PC-3 (cell line): ENCODE measurements around the gene SUPT7L. TPM values are rescaled to one million over a fixed set of nuclear protein-coding genes. Genes with fewer than 3 reads are reported as not detected.

Experiments used
- ATAC-seq: fragments of 200-7000 bp; cut with Tn5 transposase; 2 replicates; pipeline ENCODE4 v1.9.1; 2020; ENCODE audit warnings: mild to moderate bottlenecking, moderate library complexity
- BruUV-seq: library from RNA; stranded (reverse); fragments of 400-500 nt; replicated peaks from 2 replicates; lab custom pipeline; 2021; lab: Mats Ljungman, UMichigan
- CTCF ChIA-PET: fragments of 300-600 bp; sonication (Branson Sonifier 250); formaldehyde crosslinking; loops from one replicate; lab custom pipeline; 2022; ENCODE audit warnings: antibody characterized with exemption; lab: Charles Lee
- POLR2A ChIA-PET: fragments of 300-600 bp; sonication (Branson Sonifier 250); formaldehyde crosslinking; loops from one replicate; lab custom pipeline; 2022; ENCODE audit warnings: antibody characterized with exemption; ENCODE audit not compliant: unreplicated experiment; lab: Charles Lee
- DNase-seq: peaks from one replicate; pipeline ENCODE4 v3.0.0-alpha.2; 2015
- H2AFZ ChIP-seq: fragments of 300-600 bp; sonication (generic); 2 replicates; pipeline ENCODE4 v1.6.0; 2016; ENCODE audit warnings: antibody characterized with exemption, low read length
- H3F3A ChIP-seq: fragments of 300-600 bp; sonication (generic); one replicate; pipeline ENCODE4 v1.6.0; 2017; ENCODE audit warnings: antibody characterized with exemption, low read length, control low read depth, mild to moderate bottlenecking; ENCODE audit not compliant: unreplicated experiment
- H3K27ac ChIP-seq: fragments of 300-600 bp; sonication (generic); 2 replicates; pipeline ENCODE4 v1.5.1; 2016; ENCODE audit warnings: mild to moderate bottlenecking, low read length
- H3K27me3 ChIP-seq: fragments of 300-600 bp; sonication (generic); 2 replicates; pipeline ENCODE4 v1.6.1; 2016; ENCODE audit warnings: low read length, mixed read lengths
- H3K36me3 ChIP-seq: fragments of 300-600 bp; sonication (generic); 2 replicates; pipeline ENCODE4 v1.6.1; 2016; ENCODE audit warnings: low read depth, mixed run types, low read length, mixed read lengths
- H3K4me1 ChIP-seq: fragments of 300-600 bp; sonication (generic); 2 replicates; pipeline ENCODE4 v1.5.1; 2016; ENCODE audit warnings: low read length; ENCODE audit not compliant: insufficient read depth
- H3K4me2 ChIP-seq: fragments of 300-600 bp; sonication (generic); 2 replicates; pipeline ENCODE4 v1.6.0; 2016; ENCODE audit warnings: low read length
- H3K4me3 ChIP-seq: fragments of 300-600 bp; sonication (generic); 2 replicates; pipeline ENCODE4 v1.5.1; 2016; ENCODE audit warnings: mild to moderate bottlenecking, low read length, mixed read lengths
- H3K79me2 ChIP-seq: fragments of 300-600 bp; sonication (generic); 2 replicates; pipeline ENCODE4 v1.6.1; 2017; ENCODE audit warnings: low read length, mixed read lengths
- H3K9ac ChIP-seq: fragments of 300-600 bp; sonication (generic); 2 replicates; pipeline ENCODE4 v1.6.0; 2016; ENCODE audit warnings: mild to moderate bottlenecking, low read length
- H3K9me2 ChIP-seq: fragments of 300-600 bp; sonication (generic); replicated peaks from 2 replicates; pipeline ENCODE4 v1.6.1; 2016; ENCODE audit warnings: mixed run types, low read length, mixed read lengths
- H3K9me3 ChIP-seq: fragments of 300-600 bp; sonication (generic); 2 replicates; pipeline ENCODE4 v1.6.1; 2016; ENCODE audit warnings: low read length, mixed read lengths
- H4K20me1 ChIP-seq: fragments of 300-600 bp; sonication (generic); 2 replicates; pipeline ENCODE4 v1.6.1; 2016; ENCODE audit warnings: low read length, mixed read lengths
- EZH2 ChIP-seq: fragments of 300-600 bp; sonication (generic); IDR thresholded peaks from one replicate; pipeline ENCODE4 v1.6.1; 2017; ENCODE audit warnings: antibody characterized with exemption, mild to moderate bottlenecking, low read length; ENCODE audit not compliant: unreplicated experiment
- EZH2phosphoT487 ChIP-seq: fragments of 300-600 bp; sonication (generic); IDR thresholded peaks from 2 replicates; pipeline ENCODE4 v1.6.1; 2018; ENCODE audit warnings: mild to moderate bottlenecking, antibody characterized with exemption, low read length, borderline replicate concordance
- intact Hi-C: fragments of 100-400 bp; cut with micrococcal nuclease; formaldehyde crosslinking; loops from 2 replicates; pipeline ENCODE4 v1.9.0; 2023
- total RNA-seq: library from RNA; depleted of rRNA; stranded (reverse); fragments of >200 nt; gene quantifications from 2 replicates; pipeline ENCODE4 v1.2.3, GENCODE V29; 2014
- TF ChIP-seq, protein P1 (sequence below): fragments of 300-600 bp; sonication (generic); conservative IDR thresholded peaks from 2 replicates; pipeline ENCODE4 v1.5.1; 2017; ENCODE audit warnings: antibody characterized with exemption, low read depth, mild to moderate bottlenecking, low read length

Gene SUPT7L
- total RNA-seq, 1 experiment from 2014 or later = 23.4 TPM

DNA sequence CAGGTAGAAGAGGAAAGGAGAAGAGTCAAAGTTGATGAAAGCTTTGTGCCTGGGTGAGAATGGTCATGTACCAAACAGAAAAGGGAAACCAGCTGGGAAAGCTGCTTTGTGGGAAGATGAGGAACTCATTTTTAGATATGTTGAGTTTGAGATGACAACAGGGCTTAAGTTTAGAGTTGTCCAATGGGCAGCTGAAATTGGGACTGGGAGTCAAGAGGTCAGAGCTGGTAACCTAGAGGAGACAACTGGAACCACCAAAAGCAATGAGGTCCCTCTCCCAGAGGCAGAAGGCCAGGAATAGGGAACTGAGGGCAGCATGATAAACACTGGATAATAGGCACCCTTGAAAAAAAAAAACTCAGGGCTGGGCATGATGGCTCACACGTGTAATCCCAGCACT is 49.1 kb upstream of the SUPT7L start:
- DNase-seq (no peak), ATAC-seq (no peak)
- H4K20me1 ChIP-seq = no peaks in the 10 kb centered on the region
- H3K9me3 ChIP-seq = no peaks in the 10 kb centered on the region
- TF ChIP-seq, protein P1, sequence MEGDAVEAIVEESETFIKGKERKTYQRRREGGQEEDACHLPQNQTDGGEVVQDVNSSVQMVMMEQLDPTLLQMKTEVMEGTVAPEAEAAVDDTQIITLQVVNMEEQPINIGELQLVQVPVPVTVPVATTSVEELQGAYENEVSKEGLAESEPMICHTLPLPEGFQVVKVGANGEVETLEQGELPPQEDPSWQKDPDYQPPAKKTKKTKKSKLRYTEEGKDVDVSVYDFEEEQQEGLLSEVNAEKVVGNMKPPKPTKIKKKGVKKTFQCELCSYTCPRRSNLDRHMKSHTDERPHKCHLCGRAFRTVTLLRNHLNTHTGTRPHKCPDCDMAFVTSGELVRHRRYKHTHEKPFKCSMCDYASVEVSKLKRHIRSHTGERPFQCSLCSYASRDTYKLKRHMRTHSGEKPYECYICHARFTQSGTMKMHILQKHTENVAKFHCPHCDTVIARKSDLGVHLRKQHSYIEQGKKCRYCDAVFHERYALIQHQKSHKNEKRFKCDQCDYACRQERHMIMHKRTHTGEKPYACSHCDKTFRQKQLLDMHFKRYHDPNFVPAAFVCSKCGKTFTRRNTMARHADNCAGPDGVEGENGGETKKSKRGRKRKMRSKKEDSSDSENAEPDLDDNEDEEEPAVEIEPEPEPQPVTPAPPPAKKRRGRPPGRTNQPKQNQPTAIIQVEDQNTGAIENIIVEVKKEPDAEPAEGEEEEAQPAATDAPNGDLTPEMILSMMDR = no peak
- TF ChIP-seq EZH2phosphoT487 = no peak
- no peak for TF ChIP-seq EZH2
- intact Hi-C loops = no loop called here
- H3K36me3 ChIP-seq = no peaks in the 10 kb centered on the region
- no peak overlapping the region for H2AFZ ChIP-seq
- ChIA-PET CTCF (interaction anchor here (1.1 kb wide), 1 partner anchor 9 kb away, joined by 4 read pairs; no protein-coding TSS in a partner anchor), POLR2A (interaction anchor here (0.6 to 0.7 kb wide), 2 partner anchors 341 to 521 kb away, joined by 3 to 5 read pairs; no protein-coding TSS in a partner anchor)
- H3K27ac ChIP-seq = no peak overlapping the region
- no TSS peak for BruUV-seq
- no peaks in the 10 kb centered on the region for H3K79me2 ChIP-seq
- H3K4me1 ChIP-seq = peaks cover 14% of the 10 kb centered on the region; the same call in 1 of the 2 replicates
- H3F3A ChIP-seq = no peaks in the 10 kb centered on the region
- no peak overlapping the region for H3K9ac ChIP-seq
- H3K27me3 ChIP-seq = no peaks in the 10 kb centered on the region
- H3K4me2 ChIP-seq = no peak overlapping the region
- H3K9me2 ChIP-seq = no peaks in the 10 kb centered on the region
- no peak overlapping the region for H3K4me3 ChIP-seq

DNA sequence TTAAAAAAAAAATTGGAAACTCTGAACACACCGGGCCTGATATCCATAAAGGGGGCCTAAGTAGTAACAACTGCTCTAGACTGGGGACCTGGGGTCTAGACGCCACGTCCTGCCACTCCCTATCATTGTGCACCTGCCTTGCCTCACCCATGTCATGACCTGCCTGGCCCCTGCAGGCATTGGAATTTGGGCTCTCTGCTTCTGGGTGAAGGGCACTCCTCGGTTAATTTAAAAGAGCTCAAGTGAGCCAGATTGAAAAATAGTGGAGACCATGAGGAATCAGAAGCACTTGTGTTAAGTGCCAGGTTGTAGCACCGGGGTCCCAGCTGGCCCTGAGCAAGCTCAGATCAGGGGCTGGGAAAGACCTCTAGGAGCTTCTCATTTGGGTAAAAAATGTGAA is 48.4 kb upstream of the SUPT7L start:
- H3K79me2 ChIP-seq = no peaks in the 10 kb centered on the region
- H3K9ac ChIP-seq = no peak overlapping the region
- H3K4me3 ChIP-seq = no peak overlapping the region
- H3K27me3 ChIP-seq = no peaks in the 10 kb centered on the region
- intact Hi-C loops = no loop called here
- TF ChIP-seq EZH2phosphoT487 (no peak), EZH2 (no peak)
- TF ChIP-seq, protein P1 = no peak
- H4K20me1 ChIP-seq = no peaks in the 10 kb centered on the region
- no peak overlapping the region for H2AFZ ChIP-seq
- H3K36me3 ChIP-seq = no peaks in the 10 kb centered on the region
- no peak overlapping the region for H3K27ac ChIP-seq
- no peaks in the 10 kb centered on the region for H3K9me2 ChIP-seq
- H3K9me3 ChIP-seq = no peaks in the 10 kb centered on the region
- ChIA-PET CTCF (interaction anchor here (1.1 kb wide), 1 partner anchor 8 kb away, joined by 4 read pairs; no protein-coding TSS in a partner anchor), POLR2A (interaction anchor here (0.6 to 0.7 kb wide), 2 partner anchors 341 to 521 kb away, joined by 3 to 5 read pairs; no protein-coding TSS in a partner anchor)
- no peak for DNase-seq
- H3K4me2 ChIP-seq = no peak overlapping the region
- no TSS peak for BruUV-seq
- peaks cover 14% of the 10 kb centered on the region for H3K4me1 ChIP-seq
- ATAC-seq = no peak
- H3F3A ChIP-seq = no peaks in the 10 kb centered on the region

DNA sequence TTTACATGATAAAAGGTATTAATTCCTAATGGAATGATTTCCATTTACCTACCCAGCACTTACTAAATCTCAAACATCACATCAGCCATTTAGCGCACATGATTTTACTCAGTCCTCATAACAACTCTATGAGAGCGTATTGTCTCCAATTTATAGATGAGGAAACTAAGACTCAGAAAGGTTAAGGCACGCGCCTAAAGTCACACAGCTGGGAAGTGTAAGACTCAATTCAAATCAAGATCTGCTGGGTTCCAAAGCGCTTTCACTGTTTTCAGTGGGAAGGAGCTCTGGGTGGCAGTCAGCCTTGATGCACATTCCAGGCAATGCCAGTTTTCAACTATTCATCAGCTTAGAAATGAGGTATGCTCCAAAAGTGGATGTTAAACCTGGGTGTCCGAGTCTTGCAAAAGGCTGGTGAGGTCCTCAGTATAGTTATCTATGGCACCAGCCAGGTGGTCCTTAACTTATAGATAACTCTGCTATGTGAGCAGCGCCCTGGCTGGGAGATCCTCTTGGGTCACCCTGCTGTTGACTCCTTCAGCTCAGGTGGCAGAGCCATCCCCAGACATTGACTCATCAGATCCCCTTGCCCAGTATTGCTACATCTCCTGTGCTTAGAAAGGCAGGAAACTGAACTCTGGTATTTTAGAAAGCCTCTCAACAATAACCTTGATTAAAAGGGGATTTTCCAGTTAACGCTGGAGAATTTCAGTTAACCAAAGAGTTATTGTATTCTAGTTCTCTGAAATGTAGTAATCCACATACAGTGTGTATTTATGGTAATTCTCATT is 47.4 kb upstream of the SUPT7L start:
- H3K4me1 ChIP-seq = peaks cover 21% of the 10 kb centered on the region
- no peaks in the 10 kb centered on the region for H3K9me3 ChIP-seq
- TF ChIP-seq, protein P1 = no peak
- TF ChIP-seq EZH2 (no peak), EZH2phosphoT487 (no peak)
- no peaks in the 10 kb centered on the region for H3K27me3 ChIP-seq
- POLR2A ChIA-PET = no interaction called here
- H3F3A ChIP-seq = peaks cover 2% of the 10 kb centered on the region
- H3K27ac ChIP-seq = no peak overlapping the region
- intact Hi-C loops = no loop called here
- ATAC-seq (no peak), DNase-seq (no peak)
- no peaks in the 10 kb centered on the region for H3K9me2 ChIP-seq
- CTCF ChIA-PET = no interaction called here
- no peak overlapping the region for H2AFZ ChIP-seq
- no peaks in the 10 kb centered on the region for H4K20me1 ChIP-seq
- no peak overlapping the region for H3K9ac ChIP-seq
- no peaks in the 10 kb centered on the region for H3K79me2 ChIP-seq
- H3K36me3 ChIP-seq = no peaks in the 10 kb centered on the region
- no peak overlapping the region for H3K4me3 ChIP-seq
- no TSS peak for BruUV-seq
- H3K4me2 ChIP-seq = no peak overlapping the region
